Tibial artery (tissue), 4 donors: ENCODE measurements around the gene EXOC6B.

Source experiments
- DNase-seq, 2 donors: peaks; one replicate each; pipeline ENCODE4 v3.0.0-alpha.2; 2019
- H3K27ac ChIP-seq, 2 donors: fragments of 200-600 bp; sonication (generic) in 1 of 2; 1 replicate in 1 of 2; 2 replicates in 1 of 2; pipeline ENCODE4 v1.5.1; 2018 to 2019; ENCODE audit warnings: mild to moderate bottlenecking in 1 of 2
- H3K27me3 ChIP-seq, 2 donors: fragments of 200-600 bp; sonication (generic) in 1 of 2; one replicate each; pipeline versions ENCODE4 v1.5.1 to v1.6.0; 2016 to 2019
- H3K36me3 ChIP-seq, 3 donors: fragments of 200-600 bp; sonication (generic) in 2 of 3; one replicate each; pipeline ENCODE4 v1.5.1; 2016 to 2019; ENCODE audit warnings: mild to moderate bottlenecking in 2 of 3
- H3K4me1 ChIP-seq, 4 donors: fragments of 200-600 bp; sonication (generic) in 2 of 4; 1 replicate in 3 of 4; 2 replicates in 1 of 4; pipeline ENCODE4 v1.5.1; 2016 to 2019
- H3K4me3 ChIP-seq, 2 donors: fragments of 200-600 bp; sonication (generic) in 1 of 2; 1 replicate in 1 of 2; 2 replicates in 1 of 2; pipeline ENCODE4 v1.5.1; 2018 to 2019; ENCODE audit warnings: mild to moderate bottlenecking in 2 of 2
- H3K9me3 ChIP-seq, 3 donors: fragments of 200-600 bp; sonication (generic) in 1 of 3; one replicate each; pipeline ENCODE4 v1.5.1; 2016 to 2019
- intact Hi-C: fragments of 100-400 bp; cut with DNase I; formaldehyde crosslinking; loops from one replicate; pipeline ENCODE4 v1.15.0; 2023; ENCODE audit warnings: low total_unique reads
- TF ChIP-seq, protein P1 (sequence below), 2 experiments: fragments of 200-600 bp in 1 of 2; fragments of 450-650 bp in 1 of 2; IDR thresholded peaks; one replicate each; pipeline ENCODE4 v1.5.1; 2017 to 2019; ENCODE audit warnings: antibody characterized with exemption in 2 of 2, mild to moderate bottlenecking in 1 of 2, moderate library complexity in 1 of 2

EXOC6B gene

DNA sequence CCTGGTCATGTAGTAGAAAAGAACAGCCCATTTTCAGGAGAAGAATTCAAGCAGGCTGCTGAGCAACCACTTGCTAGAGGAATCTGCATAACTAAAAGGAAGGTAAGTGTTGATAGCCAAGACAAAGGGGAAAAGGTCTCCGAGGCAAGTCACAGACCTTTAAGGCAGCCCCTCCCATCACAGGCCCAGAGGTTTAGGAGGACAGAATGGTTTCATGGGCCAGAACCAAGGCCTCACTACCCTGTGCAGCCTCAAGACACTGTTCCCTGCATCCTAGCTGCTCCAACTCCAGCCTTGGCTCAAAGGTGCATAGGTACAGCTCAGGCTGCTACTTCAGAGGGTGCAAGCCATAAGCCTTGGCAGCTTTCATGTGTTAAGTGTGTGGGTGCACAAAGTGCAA is 439.5 kb downstream of the EXOC6B start:
- no peaks in the 10 kb centered on the region for H3K4me1 ChIP-seq

DNA sequence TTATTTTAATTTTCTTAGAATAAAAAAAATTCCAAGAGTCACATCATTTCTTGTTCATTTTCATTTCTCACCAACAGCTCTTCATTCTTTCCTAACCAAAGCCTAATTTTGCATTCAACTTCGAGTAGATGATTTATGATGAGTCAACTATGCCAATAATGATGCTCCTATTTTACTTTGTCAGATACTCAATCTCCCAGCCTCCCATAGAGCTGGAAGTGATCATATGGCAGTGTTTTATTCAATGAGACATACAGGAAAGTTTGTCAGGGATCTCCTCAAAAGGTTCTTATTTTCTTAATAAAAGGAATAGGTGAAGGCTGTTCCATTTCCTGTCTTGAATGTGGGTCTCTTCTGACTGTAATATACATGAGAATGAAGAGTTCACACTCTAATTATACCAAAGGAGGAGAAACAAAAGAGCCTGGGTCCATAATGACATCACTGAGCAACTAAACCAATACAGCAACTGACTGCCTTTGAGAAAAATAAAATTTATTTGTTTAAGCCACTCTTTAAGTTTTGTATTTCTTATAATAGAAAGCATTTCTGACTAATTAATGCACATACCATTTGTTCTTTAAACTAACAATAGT is 447.0 kb downstream of the EXOC6B start:
- intact Hi-C loops = no loop called here
- no peak overlapping the region for H3K27ac ChIP-seq
- TF ChIP-seq, protein P1, sequence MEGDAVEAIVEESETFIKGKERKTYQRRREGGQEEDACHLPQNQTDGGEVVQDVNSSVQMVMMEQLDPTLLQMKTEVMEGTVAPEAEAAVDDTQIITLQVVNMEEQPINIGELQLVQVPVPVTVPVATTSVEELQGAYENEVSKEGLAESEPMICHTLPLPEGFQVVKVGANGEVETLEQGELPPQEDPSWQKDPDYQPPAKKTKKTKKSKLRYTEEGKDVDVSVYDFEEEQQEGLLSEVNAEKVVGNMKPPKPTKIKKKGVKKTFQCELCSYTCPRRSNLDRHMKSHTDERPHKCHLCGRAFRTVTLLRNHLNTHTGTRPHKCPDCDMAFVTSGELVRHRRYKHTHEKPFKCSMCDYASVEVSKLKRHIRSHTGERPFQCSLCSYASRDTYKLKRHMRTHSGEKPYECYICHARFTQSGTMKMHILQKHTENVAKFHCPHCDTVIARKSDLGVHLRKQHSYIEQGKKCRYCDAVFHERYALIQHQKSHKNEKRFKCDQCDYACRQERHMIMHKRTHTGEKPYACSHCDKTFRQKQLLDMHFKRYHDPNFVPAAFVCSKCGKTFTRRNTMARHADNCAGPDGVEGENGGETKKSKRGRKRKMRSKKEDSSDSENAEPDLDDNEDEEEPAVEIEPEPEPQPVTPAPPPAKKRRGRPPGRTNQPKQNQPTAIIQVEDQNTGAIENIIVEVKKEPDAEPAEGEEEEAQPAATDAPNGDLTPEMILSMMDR (IDR thresholded peaks at IDR 0.05) = no peak
- H3K4me3 ChIP-seq = no peak overlapping the region
- H3K4me1 ChIP-seq = no peaks in the 10 kb centered on the region
- H3K9me3 ChIP-seq = no peaks in the 10 kb centered on the region
- H3K36me3 ChIP-seq = peaks cover 12 to 23% (median 20%) of the 10 kb centered on the region in 3 donors
- no peaks in the 10 kb centered on the region for H3K27me3 ChIP-seq
- no peak for DNase-seq

More for the DNA sequence above, 439.5 kb downstream of the EXOC6B start:
- intact Hi-C loops = no loop called here
- TF ChIP-seq, protein P1 (IDR thresholded peaks at IDR 0.05) = no peak
- H3K9me3 ChIP-seq = no peaks in the 10 kb centered on the region
- H3K27me3 ChIP-seq = no peaks in the 10 kb centered on the region
- H3K4me3 ChIP-seq = no peak overlapping the region
- no peaks in the 10 kb centered on the region for H3K36me3 ChIP-seq
- H3K27ac ChIP-seq = no peak overlapping the region
- no peak for DNase-seq

DNA sequence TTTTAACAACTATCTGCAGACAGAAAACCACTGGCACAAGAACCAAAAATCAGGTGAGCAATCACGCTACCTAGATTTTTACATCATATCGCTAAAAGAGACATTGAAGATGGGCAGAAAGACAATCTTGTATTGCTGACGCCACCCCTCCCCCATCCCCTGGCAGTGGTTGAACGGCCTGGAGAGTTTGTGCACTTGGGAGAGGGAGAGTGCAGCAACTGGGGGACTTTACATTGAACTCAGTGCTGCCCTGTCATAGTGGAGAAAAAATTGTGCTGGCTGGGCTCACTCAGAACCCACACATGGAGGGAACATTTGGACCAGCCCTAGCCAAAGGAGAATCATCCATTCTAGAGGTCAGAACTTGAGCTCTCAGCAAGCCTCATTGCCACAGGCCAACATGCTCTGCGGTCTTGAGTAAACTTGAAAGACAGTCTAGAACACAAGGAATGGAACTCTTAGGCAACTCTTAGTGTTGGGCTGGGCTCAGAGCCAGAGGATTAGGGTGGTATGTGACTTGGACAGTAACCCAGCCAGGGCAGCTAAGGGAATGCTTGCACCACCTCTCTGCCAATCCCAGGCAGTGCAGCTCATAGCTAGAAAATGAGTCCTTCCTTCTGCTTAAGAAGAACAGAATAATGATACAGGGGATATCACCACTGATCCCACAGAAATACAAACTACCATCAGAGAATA is 458.2 kb downstream of the EXOC6B start:
- H3K27me3 ChIP-seq = no peaks in the 10 kb centered on the region
- intact Hi-C loops = no loop called here
- H3K4me1 ChIP-seq = no peaks in the 10 kb centered on the region
- H3K9me3 ChIP-seq = no peaks in the 10 kb centered on the region
- no peak overlapping the region for H3K27ac ChIP-seq
- no peak overlapping the region for H3K4me3 ChIP-seq
- peaks cover 0 to 8% (median 6%) of the 10 kb centered on the region in 3 donors for H3K36me3 ChIP-seq
- peak; percentile 74 to 95 for DNase-seq
- TF ChIP-seq, protein P1 (IDR thresholded peaks at IDR 0.05) = peak; percentile 39 to 43

DNA sequence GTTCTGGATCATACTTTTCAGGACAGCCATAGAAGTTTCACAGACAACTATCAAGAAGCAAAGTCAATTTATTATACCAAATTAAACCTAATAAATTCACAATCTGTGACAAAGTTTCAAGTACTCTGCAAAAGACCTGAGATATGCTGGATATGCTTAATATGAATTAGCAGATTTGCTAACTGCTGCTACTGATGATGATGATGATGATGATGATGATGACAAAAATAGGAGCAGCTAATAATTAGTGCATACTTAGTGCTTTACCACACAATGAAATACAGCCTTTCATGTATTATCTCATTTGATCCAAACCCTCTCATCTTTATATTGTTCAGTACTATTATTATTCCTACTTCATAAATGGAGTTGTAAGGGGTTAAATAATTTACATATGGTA is 462.4 kb downstream of the EXOC6B start:
- DNase-seq = no peak
- H3K36me3 ChIP-seq = peaks cover 0 to 5% (median 0%) of the 10 kb centered on the region in 3 donors
- H3K27me3 ChIP-seq = no peaks in the 10 kb centered on the region
- H3K4me1 ChIP-seq = no peaks in the 10 kb centered on the region
- no peaks in the 10 kb centered on the region for H3K9me3 ChIP-seq
- intact Hi-C loops = no loop called here
- no peak overlapping the region for H3K4me3 ChIP-seq
- TF ChIP-seq, protein P1 (IDR thresholded peaks at IDR 0.05) = no peak
- H3K27ac ChIP-seq = no peak overlapping the region

DNA sequence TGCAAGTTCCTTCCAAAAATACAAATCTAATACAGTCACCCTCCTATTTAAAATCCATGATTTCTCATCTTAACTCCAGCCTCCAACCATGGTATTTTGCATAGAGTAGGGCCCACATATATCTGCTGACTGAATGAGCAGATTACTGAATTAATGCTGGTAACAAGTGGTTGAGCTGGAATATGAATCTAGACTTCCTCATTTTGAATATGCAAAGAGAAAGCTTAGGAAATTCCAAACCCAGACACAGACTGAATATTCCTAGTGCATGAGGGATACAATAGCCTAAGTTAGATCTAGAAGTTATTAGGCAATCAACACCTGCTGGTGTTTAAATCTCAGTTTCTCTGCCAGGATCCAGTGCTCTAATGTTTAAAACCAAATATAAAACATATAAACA is 463.1 kb downstream of the EXOC6B start:
- H3K4me1 ChIP-seq = no peaks in the 10 kb centered on the region
- intact Hi-C loops = no loop called here
- H3K36me3 ChIP-seq = peaks cover 0 to 5% (median 0%) of the 10 kb centered on the region in 3 donors
- no peak for DNase-seq
- H3K27ac ChIP-seq = no peak overlapping the region
- no peak overlapping the region for H3K4me3 ChIP-seq
- TF ChIP-seq, protein P1 (IDR thresholded peaks at IDR 0.05) = no peak
- no peaks in the 10 kb centered on the region for H3K9me3 ChIP-seq
- no peaks in the 10 kb centered on the region for H3K27me3 ChIP-seq
